HG02885 (cell line): ENCODE data around the gene OSBPL8.

ENCODE experiments used
- ATAC-seq: cut with Tn5 transposase; IDR thresholded peaks from one replicate; pipeline ENCODE4 v1.9.1; 2021; ENCODE audit warnings: mild to moderate bottlenecking; ENCODE audit not compliant: unreplicated experiment, poor library complexity

The OSBPL8 gene

DNA sequence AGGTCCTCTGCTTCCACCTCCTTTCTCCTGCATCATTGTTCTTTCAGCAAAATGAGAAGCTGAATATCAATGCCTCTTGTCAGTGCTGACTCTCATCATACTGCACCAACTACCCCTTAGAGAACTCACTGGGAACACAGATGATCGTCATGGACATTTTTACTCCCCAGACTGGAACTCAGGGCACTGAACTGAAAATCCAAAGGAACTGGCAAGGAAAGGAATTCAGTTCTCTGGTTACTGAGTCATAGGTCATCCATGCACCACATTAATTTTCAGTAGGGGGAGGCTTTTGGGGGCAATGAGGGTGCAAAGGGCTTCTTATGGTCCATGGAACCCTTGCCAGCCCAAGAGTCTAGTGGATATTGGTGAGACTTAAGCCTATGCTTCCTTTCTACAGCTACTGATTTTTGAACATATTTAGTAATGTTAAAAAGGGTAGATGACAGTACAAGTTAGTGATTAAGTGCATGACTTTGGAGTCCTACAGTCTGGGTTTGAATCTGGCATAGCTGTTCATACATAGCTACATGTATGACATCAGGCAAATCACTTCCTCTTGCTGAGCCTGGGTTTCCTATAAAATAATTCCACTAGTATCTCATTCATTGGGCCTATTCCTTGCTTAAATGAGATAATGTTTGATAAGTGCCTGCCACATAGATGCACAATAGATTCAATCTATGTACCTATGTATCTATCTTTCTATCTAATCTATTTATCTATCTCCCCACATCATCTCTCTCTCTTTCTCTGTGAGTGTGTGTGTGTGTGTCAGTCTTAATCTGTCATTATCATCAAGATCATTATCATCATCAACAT is 240.6 kb downstream of the OSBPL8 start:
- ATAC-seq, result no peak

DNA sequence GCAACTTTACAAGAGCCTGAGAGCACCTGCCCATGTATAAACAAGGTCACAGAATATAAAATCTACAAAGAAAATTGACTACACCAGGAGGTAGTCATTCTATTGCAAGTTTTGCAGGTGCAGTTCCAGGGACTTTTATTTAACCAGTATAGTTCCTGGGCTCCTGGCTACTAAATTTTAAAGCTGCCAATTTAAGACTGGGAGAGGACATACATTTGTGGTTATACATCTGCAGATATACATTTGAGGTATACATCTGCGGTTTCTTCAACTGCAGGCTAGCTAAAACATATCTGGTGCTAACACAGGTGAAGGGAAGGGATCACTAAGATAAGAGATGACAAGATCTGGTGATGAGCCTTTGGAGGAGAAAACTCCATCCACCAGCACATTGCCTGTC is 241.6 kb downstream of the OSBPL8 start:
- no peak for ATAC-seq

DNA sequence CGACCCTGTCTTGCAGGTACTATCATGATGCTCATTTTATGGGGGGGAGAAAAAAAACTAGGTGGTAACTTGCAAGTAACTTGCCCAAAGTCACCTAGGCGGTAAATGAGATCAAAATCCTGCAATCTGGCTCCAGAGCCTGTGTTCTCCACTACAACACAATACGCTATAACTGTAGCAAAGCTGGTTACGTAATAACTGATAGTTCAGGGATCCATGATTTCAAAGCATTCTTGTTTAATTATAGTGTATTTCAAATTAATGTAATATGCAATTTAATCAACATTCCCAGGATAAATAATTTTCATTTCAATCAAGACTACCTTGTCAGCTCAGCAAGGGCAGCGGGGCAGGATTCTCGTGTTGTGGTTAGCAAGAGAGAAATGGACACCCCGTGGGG is 243.1 kb downstream of the OSBPL8 start:
- ATAC-seq, result no peak

DNA sequence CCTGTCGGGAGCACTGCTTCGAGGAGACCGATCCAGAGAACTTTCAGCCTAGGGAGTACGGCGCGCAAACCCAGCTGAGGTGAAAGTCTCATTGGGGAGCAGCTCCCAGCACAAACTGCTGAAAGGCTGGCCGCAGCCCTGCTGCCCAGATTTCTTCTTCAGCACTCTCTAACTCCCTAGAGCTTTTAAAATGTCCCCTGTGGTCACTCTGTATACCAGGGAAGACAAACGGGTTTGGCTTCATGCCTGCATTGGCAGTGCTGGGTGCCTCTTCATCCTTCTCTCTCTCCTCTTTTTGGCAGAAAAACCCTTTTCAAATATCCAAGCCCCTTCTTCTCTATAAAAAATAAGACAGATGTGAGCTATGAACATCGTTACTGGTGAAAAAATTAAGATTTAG is 246.3 kb downstream of the OSBPL8 start:
- no peak for ATAC-seq

DNA sequence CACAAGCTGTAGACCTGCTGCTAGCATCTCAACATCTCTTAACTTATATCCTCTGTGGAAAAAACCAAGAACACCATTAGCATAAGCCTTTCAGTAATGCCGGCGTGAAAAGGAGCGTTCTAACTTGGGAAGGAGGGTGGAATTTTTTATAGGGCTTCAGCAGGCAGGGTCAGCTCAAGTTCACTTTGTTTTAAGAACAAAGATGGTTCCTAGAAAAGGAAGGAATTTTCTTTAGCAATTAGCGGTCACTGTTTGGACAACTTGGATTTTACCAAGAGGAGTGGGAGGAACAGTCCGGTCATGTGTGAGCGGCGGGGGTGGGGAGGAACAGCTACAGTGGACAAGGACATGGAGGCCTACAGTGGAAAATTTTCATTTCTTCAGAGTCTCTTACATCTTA is 247.3 kb downstream of the OSBPL8 start:
- ATAC-seq, result no peak

DNA sequence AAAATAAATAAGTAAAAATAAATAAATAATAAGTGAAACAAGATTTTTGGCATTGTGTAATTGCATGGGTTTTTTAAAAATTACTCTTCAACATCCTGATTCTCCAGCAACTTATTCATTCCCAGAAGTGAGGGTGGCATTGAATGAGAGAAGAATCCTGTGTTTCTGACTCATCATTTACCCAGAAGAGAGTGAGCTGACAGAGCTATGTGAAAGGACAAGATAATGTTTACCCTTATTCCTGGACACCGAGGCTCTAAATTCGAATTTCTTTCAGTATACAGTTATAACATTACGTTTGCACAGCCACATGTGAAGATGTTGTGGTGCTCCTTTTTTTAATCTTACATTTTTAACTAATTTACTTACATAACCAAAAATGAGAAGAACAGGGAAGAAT is 247.8 kb downstream of the OSBPL8 start:
- no peak for ATAC-seq

DNA sequence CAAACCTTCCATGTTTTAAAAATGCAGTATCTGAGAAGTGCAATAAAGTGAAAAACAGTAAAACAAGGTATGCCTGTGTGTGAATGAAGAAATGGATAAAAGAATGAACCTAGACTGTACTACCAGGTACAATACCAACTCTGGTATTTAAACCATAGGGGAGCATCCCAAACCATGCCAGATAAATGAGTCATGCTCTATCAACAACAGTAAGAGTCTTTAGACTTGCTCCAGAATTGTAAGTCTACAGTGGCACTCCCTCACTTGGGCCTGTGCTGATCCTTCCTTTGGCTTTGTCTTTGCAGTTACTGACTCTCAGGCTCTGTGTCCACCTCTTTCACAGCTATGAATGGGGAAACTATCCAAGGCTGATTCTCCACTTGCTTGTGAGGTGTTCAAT is 249.5 kb downstream of the OSBPL8 start:
- ATAC-seq, result no peak

DNA sequence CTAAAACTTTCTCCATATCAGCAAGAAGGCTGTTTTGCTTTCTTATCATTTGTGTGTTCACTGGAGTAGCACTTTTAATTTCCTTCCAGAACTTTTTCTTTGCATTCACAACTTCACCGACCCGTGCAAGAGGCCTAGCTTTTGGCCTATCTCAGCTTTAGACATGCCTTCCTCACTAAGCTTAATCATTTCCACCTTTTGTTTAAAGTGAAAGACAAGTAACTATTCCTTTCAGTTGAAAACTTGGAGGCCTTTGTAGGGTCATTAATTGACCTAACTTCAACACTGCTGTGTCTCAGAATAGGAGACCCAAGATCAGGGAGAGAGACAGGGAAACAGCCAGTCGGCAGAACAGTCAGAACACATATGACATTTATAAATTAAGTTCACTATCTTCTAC is 250.7 kb downstream of the OSBPL8 start:
- no peak for ATAC-seq

DNA sequence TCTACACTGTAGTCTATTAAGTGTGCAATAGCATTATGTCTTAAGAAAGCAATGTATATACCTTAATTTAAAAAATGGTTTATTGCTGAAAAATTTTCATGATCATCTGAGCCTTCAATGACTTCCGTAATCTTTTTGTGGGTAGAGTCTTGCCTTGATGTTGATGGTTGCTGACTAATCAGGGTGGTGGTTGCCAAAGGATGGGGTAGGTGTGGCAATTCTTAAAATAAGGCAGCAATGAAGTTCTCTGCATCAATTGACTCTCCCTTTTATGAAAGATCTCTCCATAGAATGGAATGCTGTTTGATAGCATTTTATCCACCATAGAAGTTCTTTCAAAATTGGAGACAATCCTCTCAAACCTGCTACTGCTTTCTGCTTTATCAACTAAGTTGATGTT is 252.5 kb downstream of the OSBPL8 start:
- ATAC-seq, result no peak

DNA sequence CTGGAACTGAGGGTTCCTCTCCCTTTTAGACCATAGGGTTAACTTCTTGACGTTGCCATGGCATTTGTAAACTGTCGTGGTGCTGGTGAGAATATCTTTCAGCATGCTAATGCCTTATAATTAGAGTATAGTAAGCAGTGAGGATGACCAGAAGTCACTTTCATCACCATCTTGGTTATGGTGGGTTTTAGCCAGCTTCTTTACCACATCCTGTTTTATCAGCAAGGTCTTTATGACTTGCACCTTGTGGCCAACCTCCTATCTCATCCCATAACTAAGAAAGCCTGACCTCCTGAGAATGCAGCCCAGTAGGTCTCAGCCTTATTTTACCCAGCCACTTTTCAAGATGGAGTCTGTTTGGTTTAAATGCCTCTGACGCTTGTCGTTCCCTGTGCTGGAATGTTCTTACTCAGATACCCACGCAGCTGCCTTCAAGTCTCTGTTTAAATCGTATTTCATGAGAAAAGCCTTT is 255.5 kb downstream of the OSBPL8 start:
- ATAC-seq, result no peak

DNA sequence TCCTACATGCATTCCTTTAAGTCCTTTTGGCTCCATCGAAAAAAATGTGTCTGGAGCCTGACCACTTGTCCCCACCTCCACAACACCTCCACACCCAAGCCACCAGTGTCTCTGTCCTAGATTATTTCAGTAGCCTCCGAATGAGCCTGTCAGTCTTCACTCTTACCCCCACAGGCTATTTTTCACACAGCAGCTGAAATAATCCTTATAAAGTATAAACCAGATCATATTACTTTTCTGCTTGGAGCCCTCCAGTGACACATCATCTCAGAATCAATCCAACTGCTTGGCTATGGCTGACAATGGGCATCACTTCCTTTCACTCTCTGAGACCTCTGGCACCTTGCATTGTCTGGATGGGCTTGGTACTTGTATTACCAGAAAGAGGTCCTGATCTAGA is 256.2 kb downstream of the OSBPL8 start:
- no peak for ATAC-seq
